ENCODE results near the gene SUSD4. TPM values are rescaled to one million over a fixed set of nuclear protein-coding genes. Genes with fewer than 3 reads are reported as not detected.

Gene SUSD4
- total and polyA plus RNA-seq, 2 of the 8 experiments (the other 6 are each of a cell fraction or from before 2014, with no cell fraction given): 3.9 to 5.2 TPM

DNA sequence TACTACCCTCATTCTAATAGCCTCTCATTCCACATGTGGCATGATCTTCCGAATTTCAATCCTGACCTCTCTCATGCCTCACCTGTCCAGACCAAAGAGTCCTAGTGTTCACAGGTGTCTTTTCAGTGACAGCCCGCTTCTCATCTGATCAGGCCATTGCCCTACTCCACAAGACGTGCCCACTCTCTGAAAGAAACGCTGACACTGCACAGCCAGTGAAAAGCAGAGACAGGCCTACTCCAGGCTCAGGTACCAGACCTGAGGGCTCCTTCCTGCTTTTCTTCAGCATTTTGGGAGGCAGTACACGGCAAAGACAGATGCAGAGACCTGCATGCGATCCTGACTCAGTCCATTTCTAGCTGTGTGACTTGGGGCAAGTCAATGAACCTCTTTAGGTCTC is 43.0 kb downstream of the SUSD4 start:
- POLR2A ChIA-PET (ENCODE audit: partially characterized antibody): no interaction called here
- H2AK5ac ChIP-seq (ENCODE audit: low read depth, low read length): no peak overlapping the region
- TF ChIP-seq KDM5A (IDR thresholded peaks at IDR 0.05; ENCODE audit: low read length) (no peak), HDAC2 (IDR thresholded peaks at IDR 0.05; ENCODE audit: borderline replicate concordance in 1 of 2, low read depth in 2 of 2, low read length in 2 of 2) (no peak), RAD21 (IDR thresholded peaks at IDR 0.05 in 1 of 2, conservative IDR thresholded peaks at IDR 0.05 in 1 of 2; ENCODE audit: low read depth in 2 of 2, low read length in 2 of 2) (no peak)
- TF ChIP-seq, protein P1, sequence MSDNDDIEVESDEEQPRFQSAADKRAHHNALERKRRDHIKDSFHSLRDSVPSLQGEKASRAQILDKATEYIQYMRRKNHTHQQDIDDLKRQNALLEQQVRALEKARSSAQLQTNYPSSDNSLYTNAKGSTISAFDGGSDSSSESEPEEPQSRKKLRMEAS (IDR thresholded peaks at IDR 0.05): no peak
- H3K36me3 ChIP-seq (ENCODE audit: control insufficient read depth in 2 of 4, insufficient read depth in 4 of 4, low read length in 3 of 4): no peaks in the 10 kb centered on the region
- no peak overlapping the region for H3K9ac ChIP-seq (replicated peaks in 1 of 4; ENCODE audit: extremely low read depth in 1 of 4, low read depth in 3 of 4, low read length in 3 of 4)
- peaks cover 5% of the 10 kb centered on the region; the same call in 1 of the 2 replicates for H3K23me2 ChIP-seq (ENCODE audit: low read depth, low read length)
- DNase-seq (ENCODE audit: low read depth in 1 of 2, low spot score in 2 of 2): no peak
- H3K4ac ChIP-seq (replicated peaks; ENCODE audit: insufficient read length, low read depth, low read length): no peak overlapping the region
- no peak overlapping the region for H3K27ac ChIP-seq (ENCODE audit: low read depth, low read length)
- H4K20me1 ChIP-seq (replicated peaks in 1 of 2; ENCODE audit: control insufficient read depth in 1 of 2, insufficient read depth in 2 of 2, low read length in 2 of 2): no peaks in the 10 kb centered on the region
- H2AFZ ChIP-seq (ENCODE audit: low read length): no peak overlapping the region
- peaks cover 2 to 12% (median 6%) of the 10 kb centered on the region in 4 experiments; a peak in 5 of 7 replicates for H3K4me1 ChIP-seq (replicated peaks in 1 of 4; ENCODE audit: control insufficient read depth in 3 of 4, insufficient read depth in 4 of 4, low read length in 3 of 4)
- no peak overlapping the region for H3K14ac ChIP-seq (ENCODE audit: insufficient read length)
- no peak overlapping the region; the same call in 1 of the 2 replicates for H3K18ac ChIP-seq (ENCODE audit: extremely low read depth, low read length)
- no peak for FAIRE-seq
- H2BK20ac ChIP-seq (ENCODE audit: low read length): no peak overlapping the region
- no peak overlapping the region for H4K5ac ChIP-seq (ENCODE audit: insufficient read length, low read depth, low read length)
- CTCF ChIA-PET (ENCODE audit: partially characterized antibody): interaction anchor here (0.7 to 1.9 kb wide), 10 partner anchors 9 to 363 kb away, joined by 3 to 6 read pairs (median 3); no protein-coding TSS in a partner anchor
- H3K9me3 ChIP-seq (ENCODE audit: insufficient read depth in 2 of 2, low read depth in 1 of 2, low read length in 1 of 2): no peaks in the 10 kb centered on the region
- no peak overlapping the region for H3K56ac ChIP-seq (replicated peaks; ENCODE audit: insufficient read length, low read depth, low read length)
- H4K8ac ChIP-seq (ENCODE audit: extremely low read depth, insufficient read depth, low read length): no peak overlapping the region
- no peak overlapping the region for H4K91ac ChIP-seq (replicated peaks; ENCODE audit: insufficient read length, low read length)
- H3K79me1 ChIP-seq (ENCODE audit: low read depth, low read length): no peaks in the 10 kb centered on the region
- H2BK12ac ChIP-seq (ENCODE audit: low read depth, low read length): no peak overlapping the region
- no peaks in the 10 kb centered on the region for H3K27me3 ChIP-seq (replicated peaks in 1 of 4; ENCODE audit: control insufficient read depth in 3 of 4, extremely low read depth in 1 of 4, insufficient read depth in 3 of 4, low read length in 3 of 4)
- H2BK15ac ChIP-seq (ENCODE audit: low read length): no peak overlapping the region
- no peak overlapping the region for H2BK5ac ChIP-seq (ENCODE audit: low read depth, low read length)
- H3K23ac ChIP-seq (ENCODE audit: insufficient read length): no peak overlapping the region
- WGBS, 2 experiments (ENCODE audit: extremely low coverage in 1 of 2, insufficient coverage in 1 of 2, insufficient read length in 1 of 2, insufficient replicate concordance in 2 of 2, low coverage in 1 of 2, low lambda C conversion rate in 2 of 2, missing lambda C conversion rate in 1 of 2): 78% methylated on average over 6 of the region's 6 CpGs; no CpG with 5 or more reads in 1 of the 2 experiments
- H3K79me2 ChIP-seq (ENCODE audit: control insufficient read depth in 1 of 2, insufficient read depth in 2 of 2, low read length in 2 of 2): no peaks in the 10 kb centered on the region
- no peak overlapping the region for H2BK120ac ChIP-seq (replicated peaks; ENCODE audit: low read depth, low read length)
- no peak overlapping the region; a peak in 1 of 4 replicates for H3K4me2 ChIP-seq (ENCODE audit: insufficient read depth in 1 of 2, low read depth in 2 of 2, low read length in 2 of 2)
- H3K4me3 ChIP-seq (ENCODE audit: extremely low read depth in 1 of 4, insufficient read depth in 2 of 4, low read depth in 3 of 4, low read length in 4 of 4): no peak overlapping the region

Data from H1 (cell line).